ENCODE results near the gene BCL2A1.
"Not testable (repeated sequence)": the region's sequence is repeated elsewhere in the genome, so short reads cannot be mapped to it uniquely, and the experiment has no call there.

The BCL2A1 gene

GRCh38 chr15:79919749-79920511 lies 51.1 kb downstream of the BCL2A1 start:
- no peak for DNase-seq

GRCh38 chr15:79919090-79919748 lies 51.8 kb downstream of the BCL2A1 start:
- no peak for DNase-seq

DNA sequence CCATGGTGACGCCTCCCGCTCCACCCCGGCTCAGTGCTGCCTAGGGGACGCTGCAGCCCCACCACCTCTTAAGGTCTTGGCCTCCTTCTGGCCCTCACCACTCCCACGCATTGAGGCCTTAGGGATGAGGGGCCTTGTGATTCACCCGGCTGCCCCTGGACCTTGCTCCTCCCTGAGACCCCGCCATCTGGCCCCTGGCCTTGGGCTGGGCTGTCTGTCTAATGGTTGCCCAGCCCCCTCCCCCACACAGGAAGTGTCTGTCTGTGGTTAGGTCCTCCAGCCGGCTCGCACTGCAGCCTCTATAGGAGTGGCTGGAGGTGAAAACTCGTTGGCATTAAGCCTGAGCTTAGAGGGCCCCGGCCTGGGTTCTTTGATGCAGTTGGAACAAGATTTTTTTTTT lies 52.7 kb downstream of the BCL2A1 start:
- no peak for DNase-seq

GRCh38 chr15:79916502-79917132 lies 54.4 kb downstream of the BCL2A1 start:
- peak; percentile 5 for DNase-seq

- not testable (repeated sequence) for DNase-seq
Measured at GRCh38 chr15:79915776-79916501, 55.1 kb downstream of the BCL2A1 start.

DNA sequence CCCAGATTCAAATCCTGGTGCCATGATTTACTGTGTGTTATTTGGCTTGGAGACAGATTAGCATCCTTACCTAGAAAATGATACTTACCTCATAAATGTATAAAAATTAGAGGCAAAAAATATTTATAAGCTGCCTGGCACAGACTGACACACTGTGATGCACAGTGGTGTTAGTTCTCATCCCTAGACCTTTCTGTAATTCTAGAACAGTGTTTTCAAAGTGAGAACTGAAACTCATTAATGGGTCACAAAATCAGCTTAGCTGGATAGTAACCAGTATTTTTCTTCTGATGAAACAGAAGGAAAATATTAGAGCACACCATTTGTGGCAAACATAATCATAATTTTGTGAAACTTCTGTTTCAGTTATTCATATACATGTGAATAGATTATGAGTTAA lies 56.3 kb downstream of the BCL2A1 start:
- no peak for DNase-seq
